ENCODE measurements around the gene SLC9C1. TPM values are rescaled to one million over a fixed set of nuclear protein-coding genes. Genes with fewer than 3 reads are reported as not detected.

Gene SLC9C1
- total and polyA plus RNA-seq, 2 of the 13 experiments (the other 11 are each of a cell fraction or from before 2014, with no cell fraction given): not detected

DNA sequence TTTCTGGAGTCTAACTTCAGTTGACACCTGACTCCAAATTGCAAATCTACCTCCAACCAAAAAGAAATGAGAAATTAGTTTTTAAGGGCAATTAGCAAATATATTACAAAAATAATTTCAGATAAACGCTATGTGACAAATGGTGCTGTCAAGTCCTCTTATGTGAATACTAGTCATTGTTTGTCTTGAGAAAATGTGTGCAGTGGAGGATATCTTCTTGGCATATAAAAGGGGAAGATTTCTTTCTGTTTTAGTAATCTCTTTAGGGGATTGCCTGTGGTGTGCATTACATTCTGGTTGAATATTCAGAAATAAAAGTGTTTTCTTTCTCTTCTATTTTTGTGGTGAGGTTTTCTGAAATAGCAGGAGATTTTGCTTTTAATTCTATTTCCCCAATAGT is 158.0 kb downstream of the SLC9C1 start:
- ChIA-PET POLR2A (no interaction called here), CTCF (ENCODE audit: low intra/inter-chr PET ratio, low total read pairs) (interaction anchor here (1.6 to 1.8 kb wide), 2 partner anchors 384 to 396 kb away, joined by 7 to 20 read pairs; no protein-coding TSS in a partner anchor)
- no peak overlapping the region for H3K4me2 ChIP-seq (ENCODE audit: low read depth, low read length)
- no peaks in the 10 kb centered on the region for H4K20me1 ChIP-seq (ENCODE audit: insufficient read depth, low read length)
- in situ Hi-C loops (cut with HindIII; ENCODE audit: extremely low pct_ligation_motif_present, low pct_unique_long_range_greater_than_20kb) (loop anchor here (10.0 kb wide), 1 partner anchor 379 kb away; no protein-coding TSS in a partner anchor), intact Hi-C loops (cut with micrococcal nuclease; ENCODE audit: unreplicated experiment) (loop anchor here (10.0 kb wide), 1 partner anchor 159 kb away; the partner anchor contains the start of gene SLC9C1)
- no peak for ATAC-seq
- 19% methylated on average over 1 of the region's 1 CpG for WGBS (ENCODE audit: low lambda C conversion rate)
- no peaks in the 10 kb centered on the region for H3K79me2 ChIP-seq (ENCODE audit: insufficient read depth, low read length)
- TF ChIP-seq CEBPB (IDR thresholded peaks at IDR 0.05; ENCODE audit: borderline replicate concordance, low read depth, low read length) (no peak), XBP1 (CRISPR knock-in tag; IDR thresholded peaks at IDR 0.05) (no peak)
- FAIRE-seq: no peak
- no peaks in the 10 kb centered on the region for H3K36me3 ChIP-seq (replicated peaks in 1 of 2; ENCODE audit: control insufficient read depth in 1 of 2, insufficient read depth in 2 of 2, low read length in 2 of 2)
- no peak overlapping the region for H3K9ac ChIP-seq (ENCODE audit: insufficient read depth, low read depth, low read length)
- no peaks in the 10 kb centered on the region for H3K4me1 ChIP-seq (ENCODE audit: insufficient read depth, low read length)
- H3K27ac ChIP-seq (ENCODE audit: extremely low read length, insufficient read depth, low read length): no peak overlapping the region
- no peak overlapping the region for H2AFZ ChIP-seq (ENCODE audit: low read length)
- no peaks in the 10 kb centered on the region for H3K9me3 ChIP-seq (ENCODE audit: low read length)
- no TSS peak for BruUV-seq (replicated peaks)
- no peak overlapping the region for H3K4me3 ChIP-seq (replicated peaks in 1 of 3; ENCODE audit: insufficient read depth in 1 of 3, low read depth in 2 of 3, low read length in 3 of 3)
- H3K27me3 ChIP-seq (ENCODE audit: control insufficient read depth in 1 of 2, insufficient read depth in 2 of 2, low read length in 2 of 2): no peaks in the 10 kb centered on the region; a peak in 1 of 5 replicates
- no peak for DNase-seq (ENCODE audit: low spot score)

DNA sequence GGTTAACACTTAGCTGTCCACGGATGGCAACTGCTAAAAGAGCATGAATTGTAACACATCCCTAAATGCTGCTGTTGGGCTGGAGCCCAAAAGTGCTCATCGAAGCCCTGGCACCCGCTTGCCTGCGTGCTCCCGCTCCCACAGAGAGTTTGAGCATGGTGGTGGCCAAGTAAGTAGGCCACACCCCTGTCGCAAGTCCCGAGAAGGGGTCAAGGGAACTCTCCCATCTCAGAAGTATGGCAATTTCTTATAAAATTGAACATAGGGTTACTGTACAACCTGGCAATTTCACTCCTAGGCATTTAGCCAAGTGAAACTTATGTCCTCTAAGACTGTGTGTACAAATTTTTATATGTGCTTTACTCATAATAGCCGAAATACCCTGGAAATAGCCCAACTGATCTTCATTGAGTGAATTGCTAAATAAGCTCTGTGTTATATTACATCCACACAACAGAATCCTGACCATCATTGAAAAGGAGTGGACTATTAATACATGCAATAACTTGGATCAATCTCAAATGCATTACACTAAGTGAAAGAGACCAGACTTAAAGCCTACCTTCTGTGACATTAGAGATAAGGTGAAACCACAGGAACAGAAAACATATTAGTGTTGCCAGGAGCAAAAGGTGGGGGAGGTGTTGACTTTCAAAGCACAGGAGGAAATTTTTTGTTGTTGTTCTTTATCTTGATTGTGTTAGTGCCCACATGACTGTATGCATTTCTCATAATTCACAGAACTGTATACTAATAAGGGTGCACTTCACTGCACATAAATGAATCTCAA is 159.5 kb downstream of the SLC9C1 start:
- Histone ChIP-seq H3K4me3 (replicated peaks in 1 of 3; ENCODE audit: insufficient read depth in 1 of 3, low read depth in 2 of 3, low read length in 3 of 3) (no peak overlapping the region), H3K27me3 (ENCODE audit: control insufficient read depth in 1 of 2, insufficient read depth in 2 of 2, low read length in 2 of 2) (no peaks in the 10 kb centered on the region; a peak in 1 of 5 replicates), H3K36me3 (replicated peaks in 1 of 2; ENCODE audit: control insufficient read depth in 1 of 2, insufficient read depth in 2 of 2, low read length in 2 of 2) (no peaks in the 10 kb centered on the region), H4K20me1 (ENCODE audit: insufficient read depth, low read length) (no peaks in the 10 kb centered on the region), H3K9me3 (ENCODE audit: low read length) (no peaks in the 10 kb centered on the region), H3K79me2 (ENCODE audit: insufficient read depth, low read length) (no peaks in the 10 kb centered on the region), H2AFZ (ENCODE audit: low read length) (no peak overlapping the region), H3K4me2 (ENCODE audit: low read depth, low read length) (no peak overlapping the region), H3K27ac (ENCODE audit: extremely low read length, insufficient read depth, low read length) (no peak overlapping the region), H3K9ac (ENCODE audit: insufficient read depth, low read depth, low read length) (no peak overlapping the region), H3K4me1 (ENCODE audit: insufficient read depth, low read length) (no peaks in the 10 kb centered on the region)
- WGBS (ENCODE audit: low lambda C conversion rate): 2% methylated on average over 4 of the region's 8 CpGs
- ATAC-seq (no peak), FAIRE-seq (no peak), DNase-seq (ENCODE audit: low spot score) (no peak)
- BruUV-seq (replicated peaks): no TSS peak
- CTCF ChIA-PET (ENCODE audit: low intra/inter-chr PET ratio, low total read pairs): no interaction called here
- TF ChIP-seq DNMT1 (CRISPR knock-in tag; IDR thresholded peaks at IDR 0.05) (no peak), ZNF660 (CRISPR knock-in tag; IDR thresholded peaks at IDR 0.05; ENCODE audit: borderline replicate concordance, low read depth) (no peak), YY1 (IDR thresholded peaks at IDR 0.05; ENCODE audit: insufficient read depth, insufficient replicate concordance, low read depth, low read length) (no peak), ZNF33A (CRISPR knock-in tag; IDR thresholded peaks at IDR 0.05; ENCODE audit: borderline replicate concordance) (no peak)
- TF ChIP-seq, protein P1, sequence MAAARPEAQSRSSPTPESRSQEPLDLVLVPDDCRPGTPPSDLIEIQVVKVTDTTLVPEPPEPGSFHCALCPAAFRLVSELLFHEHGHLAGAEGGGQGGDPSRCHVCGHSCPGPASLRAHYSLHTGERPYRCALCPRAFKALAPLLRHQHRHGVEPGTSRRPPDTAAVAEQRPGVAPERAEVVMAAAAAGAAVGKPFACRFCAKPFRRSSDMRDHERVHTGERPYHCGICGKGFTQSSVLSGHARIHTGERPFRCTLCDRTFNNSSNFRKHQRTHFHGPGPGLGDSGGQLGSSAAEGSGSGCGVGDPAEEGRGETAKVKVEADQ (CRISPR knock-in tag; IDR thresholded peaks at IDR 0.05; ENCODE audit: borderline replicate concordance): no peak
- in situ Hi-C loops (cut with HindIII; ENCODE audit: extremely low pct_ligation_motif_present, low pct_unique_long_range_greater_than_20kb): loop anchor here (10.0 kb wide), 1 partner anchor 380 kb away; no protein-coding TSS in a partner anchor
- POLR2A ChIA-PET: no interaction called here
- intact Hi-C loops (cut with micrococcal nuclease; ENCODE audit: unreplicated experiment): loop anchor here (10.0 kb wide), 1 partner anchor 160 kb away; the partner anchor contains the start of gene SLC9C1
